Omental fat pad (tissue), 4 donors: ENCODE results near the gene PRADC1. TPM values are rescaled to one million over a fixed set of nuclear protein-coding genes. Genes with fewer than 3 reads are reported as not detected.

Experiments used
- ATAC-seq: fragments of 150-250 bp; one replicate; pipeline ENCODE4 v1.9.1; 2016; ENCODE audit warnings: mild to moderate bottlenecking, moderate library complexity; ENCODE audit not compliant: low FRiP score
- DNase-seq: peaks from one replicate; pipeline ENCODE4 v3.0.0-alpha.2; 2019; ENCODE audit warnings: low spot score
- CTCF ChIP-seq, 3 donors: fragments of 450-650 bp; IDR thresholded peaks; one replicate each; pipeline ENCODE4 v1.5.1; 2016 to 2017; ENCODE audit warnings: antibody characterized with exemption in 3 of 3, mild to moderate bottlenecking in 3 of 3, moderate library complexity in 2 of 3
- total RNA-seq, 4 donors: library from RNA; depleted of rRNA; stranded (reverse); fragments of >200 nt; gene quantifications; one replicate each; pipeline ENCODE4 v1.1.0, GENCODE V29; 2016

PRADC1 gene
- total RNA-seq = 10 to 100 TPM; 23.1 to 44.0 (median 38.5) TPM

DNA sequence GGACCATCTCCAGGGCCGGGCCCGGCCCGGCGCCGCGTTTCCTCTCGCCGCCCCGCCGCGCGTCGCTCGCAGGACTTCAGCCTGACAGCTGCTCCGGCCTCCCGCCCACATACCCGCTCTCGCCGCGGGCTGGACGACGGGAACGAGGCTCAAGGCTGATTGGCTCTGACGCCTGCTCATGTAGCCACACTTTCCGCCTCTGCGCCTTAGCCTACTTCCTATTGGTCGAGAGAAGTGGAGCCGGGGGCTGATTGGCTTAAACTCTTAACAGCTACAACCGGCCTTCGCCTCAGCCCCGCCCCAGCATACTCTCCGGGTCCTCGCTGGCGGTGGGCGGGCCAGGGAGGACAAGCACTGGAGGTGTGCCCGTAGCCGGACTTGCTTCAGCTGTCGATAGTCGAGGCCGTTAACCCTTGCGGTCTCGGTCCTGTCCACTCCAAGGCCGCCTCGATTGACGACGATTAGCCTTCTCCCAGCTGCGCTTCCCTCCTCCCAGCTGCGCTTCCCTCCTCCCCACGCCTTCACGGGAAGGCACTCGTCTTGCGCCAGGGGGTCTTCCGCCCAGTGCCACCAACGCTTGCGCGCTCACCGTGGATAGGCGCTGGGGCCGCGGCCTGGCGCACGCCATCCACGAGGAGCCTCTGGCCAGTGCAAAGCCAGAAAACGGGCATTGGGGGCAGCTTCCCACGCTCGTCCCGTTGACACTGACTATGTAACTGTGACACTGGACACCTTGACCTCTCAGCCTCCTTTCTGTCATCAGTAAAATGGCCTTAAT, at the start of gene PRADC1:
TSS of gene PRADC1 (minus strand) at position 86 of the 778 bp plus-strand sequence. CDS start at position 7, 79 bp downstream.
- TF ChIP-seq CTCF (IDR thresholded peaks at IDR 0.05) = no peak
- DNase-seq (peak; percentile 97), ATAC-seq (peak; percentile 99)

GRCh38 chr2:73281244-73281643, 48.2 kb upstream of the PRADC1 start:
- DNase-seq = no peak
- TF ChIP-seq CTCF (IDR thresholded peaks at IDR 0.05) = no peak
- no peak for ATAC-seq

- DNase-seq (no peak), ATAC-seq (no peak)
- TF ChIP-seq CTCF (IDR thresholded peaks at IDR 0.05) = no peak
Observed at GRCh38 chr2:73279852-73280251, 46.8 kb upstream of the PRADC1 start.

DNA sequence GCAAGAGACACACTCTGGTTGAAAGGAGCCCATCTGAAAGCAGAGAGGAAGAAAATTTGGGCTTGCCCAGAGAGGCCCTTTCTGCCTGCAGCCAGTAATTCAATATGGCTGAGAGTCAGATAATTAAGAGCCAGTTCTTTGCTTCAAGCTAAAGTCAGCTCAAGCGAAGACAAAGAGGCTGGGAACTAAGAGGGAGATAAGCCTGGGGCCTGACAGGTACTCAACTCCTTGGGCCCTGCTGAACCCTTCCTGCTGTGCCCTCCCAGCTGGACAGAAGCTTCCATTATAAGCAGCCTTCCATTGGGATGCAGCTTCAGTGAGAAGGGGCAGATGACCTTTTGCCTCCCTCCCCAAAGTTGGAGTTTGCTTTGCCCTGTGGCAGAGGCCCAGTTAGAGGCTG, 39.2 kb upstream of the PRADC1 start:
- DNase-seq (no peak), ATAC-seq (no peak)
- no peak for TF ChIP-seq CTCF (IDR thresholded peaks at IDR 0.05)

DNA sequence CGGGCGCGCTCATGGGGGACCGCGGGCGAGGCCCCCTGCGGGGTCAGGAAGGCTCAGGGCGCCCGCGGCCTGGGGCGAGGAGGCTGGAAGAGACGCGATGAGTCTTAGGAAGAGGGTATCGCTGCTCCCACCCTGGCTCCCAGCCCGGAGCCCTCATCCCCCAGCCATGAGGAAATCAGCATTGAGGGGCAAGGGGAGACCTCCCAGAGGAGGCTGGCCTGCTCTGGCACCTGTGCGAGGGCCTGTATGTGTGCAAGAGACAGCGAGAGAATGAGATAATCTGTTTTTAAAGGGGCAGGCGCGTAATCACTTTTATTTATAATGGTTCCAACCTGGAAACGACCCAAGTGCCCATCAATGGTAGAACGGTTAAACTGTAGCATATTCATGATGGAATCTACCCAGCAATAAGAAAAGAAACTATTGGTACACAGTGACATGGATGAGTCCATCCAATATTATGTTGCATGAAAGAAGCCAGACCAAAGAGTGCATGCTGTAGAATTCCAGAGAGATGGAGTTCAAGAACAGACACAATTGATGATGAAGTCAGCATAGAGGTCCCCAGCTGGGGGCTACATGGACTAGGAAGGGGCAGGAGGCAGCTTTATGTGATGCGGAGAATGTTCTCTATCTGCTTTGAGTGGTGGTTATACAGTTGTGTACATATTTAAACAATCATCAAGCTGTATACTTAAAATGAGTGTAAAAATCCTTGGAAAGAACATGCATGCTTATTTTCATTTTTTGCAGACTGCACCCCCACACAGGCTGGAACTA, 36.8 kb upstream of the PRADC1 start:
- ATAC-seq (no peak), DNase-seq (no peak)
- TF ChIP-seq CTCF (IDR thresholded peaks at IDR 0.05) = no peak

GRCh38 chr2:73268830-73269685, 36.0 kb upstream of the PRADC1 start:
- TF ChIP-seq CTCF (IDR thresholded peaks at IDR 0.05) = no peak
- DNase-seq (no peak), ATAC-seq (peak; percentile 13)
